DND-41 (cell line): ENCODE measurements around the gene OSBPL3.

Source experiments
- ATAC-seq: fragments of 200-7000 bp; cut with Tn5 transposase; 3 replicates; pipeline ENCODE4 v1.9.1; 2021; ENCODE audit warnings: low read depth; ENCODE audit not compliant: insufficient read depth
- DNase-seq: peaks from one replicate; pipeline ENCODE4 v3.0.0-alpha.2; 2020
- H2AFZ ChIP-seq: 2 replicates; pipeline ENCODE4 v1.6.0; 2012; ENCODE audit warnings: low read depth, low read length
- H3K27ac ChIP-seq: 2 replicates; pipeline ENCODE4 v1.5.1; 2012; ENCODE audit warnings: low read length, inconsistent platforms
- H3K27me3 ChIP-seq: fragments of 200-600 bp; sonication (generic); 2 replicates; pipeline ENCODE4 v1.6.0; 2012; ENCODE audit warnings: low read length, mild to moderate bottlenecking, inconsistent platforms; ENCODE audit not compliant: insufficient read depth, poor library complexity
- H3K36me3 ChIP-seq: 2 replicates; pipeline ENCODE4 v1.5.1; 2012; ENCODE audit warnings: low read length, inconsistent platforms; ENCODE audit not compliant: insufficient read depth
- H3K4me1 ChIP-seq: 2 replicates; pipeline ENCODE4 v1.5.1; 2012; ENCODE audit warnings: mild to moderate bottlenecking, low read length; ENCODE audit not compliant: insufficient read depth
- H3K4me2 ChIP-seq: 2 replicates; pipeline ENCODE4 v1.6.0; 2012; ENCODE audit warnings: mild to moderate bottlenecking, moderate library complexity, low read length, inconsistent platforms; ENCODE audit not compliant: insufficient read depth
- H3K4me3 ChIP-seq, 2 experiments: fragments of 200-600 bp in 1 of 2; shearing (Covaris generic) in 1 of 2; 2 replicates each; pipeline ENCODE4 v1.5.1; 2012 to 2016; ENCODE audit warnings: inconsistent platforms in 2 of 2, low read length in 2 of 2, mild to moderate bottlenecking in 2 of 2, low read depth in 1 of 2, moderate library complexity in 1 of 2
- H3K79me2 ChIP-seq: 2 replicates; pipeline ENCODE4 v1.6.0; 2012; ENCODE audit warnings: low read length, inconsistent platforms; ENCODE audit not compliant: insufficient read depth
- H3K9ac ChIP-seq: 2 replicates; pipeline ENCODE4 v1.6.0; 2012; ENCODE audit warnings: low read depth, mild to moderate bottlenecking, inconsistent platforms, low read length, moderate library complexity
- H3K9me3 ChIP-seq: 2 replicates; pipeline ENCODE4 v1.5.1; 2012; ENCODE audit warnings: low read length, moderate library complexity, mild to moderate bottlenecking, inconsistent platforms; ENCODE audit not compliant: insufficient read depth, severe bottlenecking
- H4K20me1 ChIP-seq: 2 replicates; pipeline ENCODE4 v1.6.0; 2012; ENCODE audit warnings: low read length; ENCODE audit not compliant: insufficient read depth
- EZH2 ChIP-seq: IDR thresholded peaks from 3 replicates; pipeline ENCODE4 v1.6.1; 2012; ENCODE audit warnings: borderline replicate concordance, low read depth, mild to moderate bottlenecking, moderate library complexity, low read length, inconsistent platforms; ENCODE audit not compliant: severe bottlenecking
- TF ChIP-seq, protein P1 (sequence below): IDR thresholded peaks from 2 replicates; pipeline ENCODE4 v1.5.1; 2012; ENCODE audit warnings: borderline replicate concordance, low read length, moderate library complexity, mild to moderate bottlenecking; ENCODE audit not compliant: poor library complexity, severe bottlenecking; ENCODE audit errors: extremely low read depth

Gene OSBPL3

GRCh38 chr7:24834128-24834798 is 145.7 kb downstream of the OSBPL3 start:
- no peaks in the 10 kb centered on the region for H3K9me3 ChIP-seq
- H3K36me3 ChIP-seq, result peaks cover 35% of the 10 kb centered on the region
- no peak overlapping the region for H3K4me2 ChIP-seq
- TF ChIP-seq, protein P1, sequence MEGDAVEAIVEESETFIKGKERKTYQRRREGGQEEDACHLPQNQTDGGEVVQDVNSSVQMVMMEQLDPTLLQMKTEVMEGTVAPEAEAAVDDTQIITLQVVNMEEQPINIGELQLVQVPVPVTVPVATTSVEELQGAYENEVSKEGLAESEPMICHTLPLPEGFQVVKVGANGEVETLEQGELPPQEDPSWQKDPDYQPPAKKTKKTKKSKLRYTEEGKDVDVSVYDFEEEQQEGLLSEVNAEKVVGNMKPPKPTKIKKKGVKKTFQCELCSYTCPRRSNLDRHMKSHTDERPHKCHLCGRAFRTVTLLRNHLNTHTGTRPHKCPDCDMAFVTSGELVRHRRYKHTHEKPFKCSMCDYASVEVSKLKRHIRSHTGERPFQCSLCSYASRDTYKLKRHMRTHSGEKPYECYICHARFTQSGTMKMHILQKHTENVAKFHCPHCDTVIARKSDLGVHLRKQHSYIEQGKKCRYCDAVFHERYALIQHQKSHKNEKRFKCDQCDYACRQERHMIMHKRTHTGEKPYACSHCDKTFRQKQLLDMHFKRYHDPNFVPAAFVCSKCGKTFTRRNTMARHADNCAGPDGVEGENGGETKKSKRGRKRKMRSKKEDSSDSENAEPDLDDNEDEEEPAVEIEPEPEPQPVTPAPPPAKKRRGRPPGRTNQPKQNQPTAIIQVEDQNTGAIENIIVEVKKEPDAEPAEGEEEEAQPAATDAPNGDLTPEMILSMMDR, result no peak
- no peak for TF ChIP-seq EZH2
- H4K20me1 ChIP-seq, result no peaks in the 10 kb centered on the region
- H3K4me3 ChIP-seq, result no peak overlapping the region
- H2AFZ ChIP-seq, result no peak overlapping the region
- H3K27me3 ChIP-seq, result no peaks in the 10 kb centered on the region
- no peak for DNase-seq
- no peak overlapping the region for H3K27ac ChIP-seq
- H3K9ac ChIP-seq, result no peak overlapping the region
- peaks cover 11% of the 10 kb centered on the region; the same call in 1 of the 2 replicates for H3K4me1 ChIP-seq
- no peak for ATAC-seq
- H3K79me2 ChIP-seq, result no peaks in the 10 kb centered on the region

DNA sequence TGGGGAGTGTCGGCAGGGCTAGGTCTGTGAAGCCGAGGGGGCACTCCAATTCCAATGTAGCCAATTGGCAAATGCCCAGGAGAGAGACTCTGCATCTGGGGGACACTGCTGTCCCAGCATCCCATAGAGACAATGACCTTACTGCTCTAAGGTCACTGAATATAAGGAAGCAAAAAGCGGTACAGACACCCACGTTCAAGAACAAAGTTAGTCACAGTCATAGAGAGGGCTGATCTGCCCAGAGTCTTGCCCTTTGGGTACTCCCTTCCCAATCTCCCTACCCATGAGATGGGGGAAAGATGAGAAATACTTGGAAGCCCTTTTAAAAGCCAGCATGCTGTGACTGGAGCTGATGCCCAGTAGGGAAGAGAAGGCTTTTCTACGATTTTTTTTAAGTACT is 146.4 kb downstream of the OSBPL3 start:
- no peak overlapping the region for H2AFZ ChIP-seq
- H3K9ac ChIP-seq, result no peak overlapping the region
- H4K20me1 ChIP-seq, result no peaks in the 10 kb centered on the region
- no peak overlapping the region for H3K4me2 ChIP-seq
- ATAC-seq (no peak), DNase-seq (no peak)
- no peak overlapping the region for H3K4me3 ChIP-seq
- H3K9me3 ChIP-seq, result no peaks in the 10 kb centered on the region
- no peaks in the 10 kb centered on the region for H3K79me2 ChIP-seq
- H3K27ac ChIP-seq, result no peak overlapping the region
- TF ChIP-seq, protein P1, result no peak
- no peak for TF ChIP-seq EZH2
- H3K27me3 ChIP-seq, result no peaks in the 10 kb centered on the region
- peaks cover 11% of the 10 kb centered on the region; the same call in 1 of the 2 replicates for H3K4me1 ChIP-seq
- peaks cover 38% of the 10 kb centered on the region for H3K36me3 ChIP-seq

DNA sequence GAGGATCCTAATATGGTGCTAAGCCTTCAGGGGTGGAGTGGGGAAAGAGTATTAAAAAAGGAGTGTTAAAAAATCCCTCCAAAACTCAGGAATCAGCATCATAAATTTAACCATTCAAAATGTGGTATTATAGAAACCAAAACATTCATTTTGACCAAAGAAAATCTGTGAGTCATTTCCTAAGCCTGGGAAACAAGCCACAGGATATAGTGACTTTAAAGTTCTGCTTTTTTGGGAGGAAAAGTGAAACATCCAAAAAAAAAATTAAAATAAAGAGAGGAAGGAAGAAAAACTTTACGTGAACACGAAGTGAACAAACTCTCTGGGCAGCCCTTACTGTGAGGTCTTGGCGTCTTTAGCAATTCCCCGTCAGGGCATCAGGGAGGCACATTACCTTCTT is 148.7 kb downstream of the OSBPL3 start:
- Histone ChIP-seq H3K9ac (no peak overlapping the region), H3K4me2 (no peak overlapping the region), H2AFZ (no peak overlapping the region), H3K79me2 (no peaks in the 10 kb centered on the region), H4K20me1 (no peaks in the 10 kb centered on the region), H3K9me3 (no peaks in the 10 kb centered on the region), H3K36me3 (peaks cover 48% of the 10 kb centered on the region), H3K4me1 (peaks cover 14% of the 10 kb centered on the region), H3K27me3 (no peaks in the 10 kb centered on the region), H3K27ac (no peak overlapping the region), H3K4me3 (no peak overlapping the region)
- no peak for TF ChIP-seq EZH2
- TF ChIP-seq, protein P1, result no peak
- DNase-seq, result no peak
- no peak for ATAC-seq

GRCh38 chr7:24830440-24831050 is 149.4 kb downstream of the OSBPL3 start:
- Histone ChIP-seq H3K9ac (no peak overlapping the region), H3K9me3 (no peaks in the 10 kb centered on the region), H3K4me1 (peaks cover 13% of the 10 kb centered on the region), H3K36me3 (peaks cover 50% of the 10 kb centered on the region), H2AFZ (no peak overlapping the region), H3K27me3 (no peaks in the 10 kb centered on the region), H3K4me2 (no peak overlapping the region), H3K79me2 (no peaks in the 10 kb centered on the region), H3K4me3 (no peak overlapping the region), H4K20me1 (no peaks in the 10 kb centered on the region), H3K27ac (no peak overlapping the region)
- TF ChIP-seq EZH2, result no peak
- TF ChIP-seq, protein P1, result no peak
- ATAC-seq (no peak), DNase-seq (no peak)
